ENCODE data around the gene STK32A. TPM values are rescaled to one million over a fixed set of nuclear protein-coding genes. Genes with fewer than 3 reads are reported as not detected.

The STK32A gene
- total RNA-seq, 1 donor from 2014 or later: 0.63 TPM

- peak; percentile 71 for TF ChIP-seq CTCF (conservative IDR thresholded peaks at IDR 0.05; ENCODE audit: low read depth, low read length)
- no peak overlapping the region for H3K4me3 ChIP-seq (ENCODE audit: low read depth, low read length)
- DNase-seq (ENCODE audit: low read depth): no peak
Measured at GRCh38 chr5:147369742-147370374, 135.0 kb downstream of the STK32A start.

- DNase-seq (ENCODE audit: low read depth): no peak
- no peak for TF ChIP-seq CTCF (conservative IDR thresholded peaks at IDR 0.05; ENCODE audit: low read depth, low read length)
- H3K4me3 ChIP-seq (ENCODE audit: low read depth, low read length): no peak overlapping the region
Measured at GRCh38 chr5:147371290-147371689, 136.5 kb downstream of the STK32A start.

GRCh38 chr5:147372191-147372590 is 137.4 kb downstream of the STK32A start:
- TF ChIP-seq CTCF (conservative IDR thresholded peaks at IDR 0.05; ENCODE audit: low read depth, low read length): no peak
- H3K4me3 ChIP-seq (ENCODE audit: low read depth, low read length): no peak overlapping the region
- no peak for DNase-seq (ENCODE audit: low read depth)

- DNase-seq (ENCODE audit: low read depth): no peak
- TF ChIP-seq CTCF (conservative IDR thresholded peaks at IDR 0.05; ENCODE audit: low read depth, low read length): no peak
- H3K4me3 ChIP-seq (ENCODE audit: low read depth, low read length): no peak overlapping the region
Measured at GRCh38 chr5:147373328-147373727, 138.5 kb downstream of the STK32A start.

- no peak for DNase-seq (ENCODE audit: low read depth)
- no peak for TF ChIP-seq CTCF (conservative IDR thresholded peaks at IDR 0.05; ENCODE audit: low read depth, low read length)
- H3K4me3 ChIP-seq (ENCODE audit: low read depth, low read length): no peak overlapping the region
Measured at GRCh38 chr5:147375151-147375550, 140.3 kb downstream of the STK32A start.

- TF ChIP-seq CTCF (conservative IDR thresholded peaks at IDR 0.05; ENCODE audit: low read depth, low read length): no peak
- no peak overlapping the region for H3K4me3 ChIP-seq (ENCODE audit: low read depth, low read length)
- DNase-seq (ENCODE audit: low read depth): no peak
Measured at GRCh38 chr5:147377682-147378081, 142.9 kb downstream of the STK32A start.

DNA sequence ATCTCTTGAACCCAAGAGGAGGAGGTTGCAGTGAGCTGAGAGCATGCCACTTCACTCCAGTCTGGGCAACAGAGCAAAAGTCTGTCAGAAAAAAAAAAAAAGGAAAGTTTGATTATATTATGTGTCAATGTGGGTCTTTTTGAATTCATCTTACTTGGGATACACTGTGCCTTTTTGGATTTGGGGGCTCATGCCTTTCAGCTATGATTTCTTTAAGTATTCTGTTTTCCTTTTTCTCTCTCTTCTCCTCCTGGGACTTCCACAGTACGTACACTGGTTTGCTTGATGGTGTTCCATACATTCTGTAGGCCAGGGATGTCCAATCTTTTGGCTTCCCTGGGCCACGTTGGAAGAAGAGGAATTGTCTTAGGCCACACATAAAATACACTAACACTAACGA is 146.7 kb downstream of the STK32A start:
- H3K4me3 ChIP-seq (ENCODE audit: low read depth, low read length): no peak overlapping the region
- DNase-seq (ENCODE audit: low read depth): no peak
- TF ChIP-seq CTCF (conservative IDR thresholded peaks at IDR 0.05; ENCODE audit: low read depth, low read length): no peak

Data from epithelial cell of proximal tubule (primary cell).